WTC11 (cell line): Measurements from ENCODE around the gene OR2AT4. TPM values are rescaled to one million over a fixed set of nuclear protein-coding genes. Genes with fewer than 3 reads are reported as not detected.

Experiments used
- ATAC-seq: fragments of 200-7000 bp; cut with Tn5 transposase; 2 replicates; pipeline ENCODE4 v1.10.0; 2021; ENCODE audit warnings: mild to moderate bottlenecking, moderate library complexity
- CTCF ChIA-PET: fragments of 300-600 bp; sonication (Branson Sonifier 250); formaldehyde crosslinking; loops from one replicate; lab custom pipeline; 2021; ENCODE audit warnings: antibody characterized with exemption; lab: Charles Lee
- POLR2A ChIA-PET: fragments of 350-600 bp; sonication (Branson Sonifier 250); formaldehyde crosslinking; loops from one replicate; lab custom pipeline; 2021; ENCODE audit warnings: antibody characterized with exemption; lab: Charles Lee
- DNase-seq: peaks from one replicate; pipeline ENCODE4 v3.0.0; 2021; ENCODE audit warnings: low spot score
- H3K27ac Mint-ChIP-seq: 2 replicates; pipeline ENCODE4 v1.8.0; 2021; ENCODE audit warnings: mixed read lengths
- H3K27me3 Mint-ChIP-seq: 2 replicates; pipeline ENCODE4 v1.8.0; 2021; ENCODE audit warnings: low read depth, mild to moderate bottlenecking, moderate library complexity, mixed read lengths
- H3K36me3 Mint-ChIP-seq: 2 replicates; pipeline ENCODE4 v1.8.0; 2021; ENCODE audit warnings: mixed read lengths
- H3K4me1 Mint-ChIP-seq: 2 replicates; pipeline ENCODE4 v1.8.0; 2022; ENCODE audit warnings: mixed read lengths
- H3K4me3 Mint-ChIP-seq: 2 replicates; pipeline ENCODE4 v1.8.0; 2021; ENCODE audit warnings: mild to moderate bottlenecking, moderate library complexity, mixed read lengths
- H3K9me3 Mint-ChIP-seq: 2 replicates; pipeline ENCODE4 v1.8.0; 2021; ENCODE audit warnings: mixed read lengths
- ATF1 ChIP-seq: sonication (generic); formaldehyde crosslinking; IDR thresholded peaks from 2 replicates; pipeline ENCODE4 v1.8.1; 2023; ENCODE audit warnings: mild to moderate bottlenecking, moderate library complexity, missing genetic modification reagents
- ELF4 ChIP-seq: sonication (generic); formaldehyde crosslinking; IDR thresholded peaks from 2 replicates; pipeline ENCODE4 v1.8.1; 2022; ENCODE audit warnings: low read depth, mild to moderate bottlenecking, moderate library complexity, missing genetic modification reagents
- GABPB1 ChIP-seq: sonication (generic); formaldehyde crosslinking; IDR thresholded peaks from 2 replicates; pipeline ENCODE4 v1.8.1; 2023; ENCODE audit warnings: mild to moderate bottlenecking, missing genetic modification reagents
- JUN ChIP-seq: sonication (generic); formaldehyde crosslinking; IDR thresholded peaks from 2 replicates; pipeline ENCODE4 v1.8.0; 2023; ENCODE audit warnings: mild to moderate bottlenecking, missing genetic modification reagents
- NFATC4 ChIP-seq: fragments of 250-450 bp; sonication (Bioruptor Pico); IDR thresholded peaks from 2 replicates; pipeline ENCODE4 v1.9.0; 2021; ENCODE audit warnings: mild to moderate bottlenecking
- RORB ChIP-seq: fragments of 250-450 bp; sonication (Bioruptor Pico); IDR thresholded peaks from 2 replicates; pipeline ENCODE4 v1.9.0; 2021; ENCODE audit warnings: mild to moderate bottlenecking
- SP1 ChIP-seq: sonication (generic); formaldehyde crosslinking; conservative IDR thresholded peaks from 2 replicates; pipeline ENCODE4 v1.8.1; 2022; ENCODE audit warnings: missing genetic modification reagents
- TCF7 ChIP-seq: sonication (generic); formaldehyde crosslinking; IDR thresholded peaks from 2 replicates; pipeline ENCODE4 v1.8.0; 2022; ENCODE audit warnings: mild to moderate bottlenecking, low read depth, missing genetic modification reagents, moderate library complexity
- TEAD4 ChIP-seq: sonication (generic); formaldehyde crosslinking; IDR thresholded peaks from 2 replicates; pipeline ENCODE4 v1.8.0; 2022; ENCODE audit warnings: mild to moderate bottlenecking, missing genetic modification reagents
- ZNF263 ChIP-seq: sonication (generic); formaldehyde crosslinking; IDR thresholded peaks from 2 replicates; pipeline ENCODE4 v1.8.1; 2022; ENCODE audit warnings: low read depth, mild to moderate bottlenecking, moderate library complexity, missing genetic modification reagents
- ZNF317 ChIP-seq: sonication (generic); formaldehyde crosslinking; IDR thresholded peaks from 2 replicates; pipeline ENCODE4 v1.8.1; 2023; ENCODE audit warnings: low read depth, mild to moderate bottlenecking, moderate library complexity, missing genetic modification reagents, borderline replicate concordance
- total RNA-seq: library from RNA; stranded (reverse); gene quantifications from 3 replicates; pipeline ENCODE4 v1.2.3, GENCODE V29; 2021
- TF ChIP-seq, protein P1 (sequence below): sonication (generic); formaldehyde crosslinking; IDR thresholded peaks from 2 replicates; pipeline ENCODE4 v1.8.1; 2022; ENCODE audit warnings: mild to moderate bottlenecking, moderate library complexity, missing genetic modification reagents
- TF ChIP-seq, protein P2 (sequence below): sonication (generic); formaldehyde crosslinking; IDR thresholded peaks from 2 replicates; pipeline ENCODE4 v1.8.0; 2022; ENCODE audit warnings: missing genetic modification reagents
- TF ChIP-seq, protein P3 (sequence below): fragments of 250-450 bp; sonication (Bioruptor Pico); conservative IDR thresholded peaks from 2 replicates; pipeline ENCODE4 v1.9.0; 2021; ENCODE audit warnings: mild to moderate bottlenecking
- TF ChIP-seq, protein P4 (sequence below): fragments of 250-450 bp; sonication (Bioruptor Pico); IDR thresholded peaks from 2 replicates; pipeline ENCODE4 v1.9.0; 2021; ENCODE audit warnings: mild to moderate bottlenecking, borderline replicate concordance
- TF ChIP-seq, protein P5 (sequence below): fragments of 250-450 bp; sonication (Bioruptor Pico); IDR thresholded peaks from 2 replicates; pipeline ENCODE4 v2.1.2; 2022; ENCODE audit warnings: mild to moderate bottlenecking, moderate library complexity
- TF ChIP-seq, protein P6 (sequence below): sonication (generic); formaldehyde crosslinking; IDR thresholded peaks from 2 replicates; pipeline ENCODE4 v1.8.0; 2022; ENCODE audit warnings: mild to moderate bottlenecking, missing genetic modification reagents
- TF ChIP-seq, protein P7 (sequence below): sonication (generic); formaldehyde crosslinking; IDR thresholded peaks from 2 replicates; pipeline ENCODE4 v1.8.1; 2023; ENCODE audit warnings: mild to moderate bottlenecking, missing genetic modification reagents, moderate library complexity
- TF ChIP-seq, protein P8 (sequence below): fragments of 250-450 bp; sonication (Bioruptor Pico); IDR thresholded peaks from 2 replicates; pipeline ENCODE4 v1.9.0; 2021; ENCODE audit warnings: mild to moderate bottlenecking

OR2AT4 gene
- total RNA-seq, 1 experiment from 2014 or later = not detected

DNA sequence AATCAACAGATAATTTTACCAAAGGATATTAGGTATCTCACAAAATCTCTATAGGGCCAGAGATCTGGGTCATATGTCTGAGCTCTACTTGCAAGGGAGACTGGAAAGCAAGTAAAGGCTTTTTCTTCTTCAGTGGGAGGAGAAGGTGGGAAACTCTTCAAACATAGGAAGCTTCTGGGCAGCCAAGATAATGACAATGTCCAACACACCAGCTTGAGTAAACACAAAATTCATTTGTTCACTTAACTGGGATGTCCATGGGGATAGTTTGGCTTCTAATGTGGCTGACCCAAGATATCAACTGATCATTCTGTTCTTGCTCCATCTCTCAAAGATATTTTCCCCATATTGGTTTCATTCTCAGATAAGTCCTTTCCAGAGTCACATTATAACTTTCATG is 37.4 kb downstream of the OR2AT4 start (continued):
- TF ChIP-seq ZNF263 (CRISPR knock-in tag) (no peak), SP1 (no peak), ELF4 (CRISPR knock-in tag) (no peak), TEAD4 (CRISPR knock-in tag) (no peak), NFATC4 (CRISPR knock-in tag) (no peak), JUN (no peak), RORB (CRISPR knock-in tag) (no peak)
- TF ChIP-seq, protein P1, sequence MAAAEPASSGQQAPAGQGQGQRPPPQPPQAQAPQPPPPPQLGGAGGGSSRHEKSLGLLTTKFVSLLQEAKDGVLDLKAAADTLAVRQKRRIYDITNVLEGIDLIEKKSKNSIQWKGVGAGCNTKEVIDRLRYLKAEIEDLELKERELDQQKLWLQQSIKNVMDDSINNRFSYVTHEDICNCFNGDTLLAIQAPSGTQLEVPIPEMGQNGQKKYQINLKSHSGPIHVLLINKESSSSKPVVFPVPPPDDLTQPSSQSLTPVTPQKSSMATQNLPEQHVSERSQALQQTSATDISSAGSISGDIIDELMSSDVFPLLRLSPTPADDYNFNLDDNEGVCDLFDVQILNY (CRISPR knock-in tag) = no peak
- TF ChIP-seq, protein P2, sequence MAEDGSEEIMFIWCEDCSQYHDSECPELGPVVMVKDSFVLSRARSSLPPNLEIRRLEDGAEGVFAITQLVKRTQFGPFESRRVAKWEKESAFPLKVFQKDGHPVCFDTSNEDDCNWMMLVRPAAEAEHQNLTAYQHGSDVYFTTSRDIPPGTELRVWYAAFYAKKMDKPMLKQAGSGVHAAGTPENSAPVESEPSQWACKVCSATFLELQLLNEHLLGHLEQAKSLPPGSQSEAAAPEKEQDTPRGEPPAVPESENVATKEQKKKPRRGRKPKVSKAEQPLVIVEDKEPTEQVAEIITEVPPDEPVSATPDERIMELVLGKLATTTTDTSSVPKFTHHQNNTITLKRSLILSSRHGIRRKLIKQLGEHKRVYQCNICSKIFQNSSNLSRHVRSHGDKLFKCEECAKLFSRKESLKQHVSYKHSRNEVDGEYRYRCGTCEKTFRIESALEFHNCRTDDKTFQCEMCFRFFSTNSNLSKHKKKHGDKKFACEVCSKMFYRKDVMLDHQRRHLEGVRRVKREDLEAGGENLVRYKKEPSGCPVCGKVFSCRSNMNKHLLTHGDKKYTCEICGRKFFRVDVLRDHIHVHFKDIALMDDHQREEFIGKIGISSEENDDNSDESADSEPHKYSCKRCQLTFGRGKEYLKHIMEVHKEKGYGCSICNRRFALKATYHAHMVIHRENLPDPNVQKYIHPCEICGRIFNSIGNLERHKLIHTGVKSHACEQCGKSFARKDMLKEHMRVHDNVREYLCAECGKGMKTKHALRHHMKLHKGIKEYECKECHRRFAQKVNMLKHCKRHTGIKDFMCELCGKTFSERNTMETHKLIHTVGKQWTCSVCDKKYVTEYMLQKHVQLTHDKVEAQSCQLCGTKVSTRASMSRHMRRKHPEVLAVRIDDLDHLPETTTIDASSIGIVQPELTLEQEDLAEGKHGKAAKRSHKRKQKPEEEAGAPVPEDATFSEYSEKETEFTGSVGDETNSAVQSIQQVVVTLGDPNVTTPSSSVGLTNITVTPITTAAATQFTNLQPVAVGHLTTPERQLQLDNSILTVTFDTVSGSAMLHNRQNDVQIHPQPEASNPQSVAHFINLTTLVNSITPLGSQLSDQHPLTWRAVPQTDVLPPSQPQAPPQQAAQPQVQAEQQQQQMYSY (CRISPR knock-in tag) = no peak
- TF ChIP-seq, protein P3, sequence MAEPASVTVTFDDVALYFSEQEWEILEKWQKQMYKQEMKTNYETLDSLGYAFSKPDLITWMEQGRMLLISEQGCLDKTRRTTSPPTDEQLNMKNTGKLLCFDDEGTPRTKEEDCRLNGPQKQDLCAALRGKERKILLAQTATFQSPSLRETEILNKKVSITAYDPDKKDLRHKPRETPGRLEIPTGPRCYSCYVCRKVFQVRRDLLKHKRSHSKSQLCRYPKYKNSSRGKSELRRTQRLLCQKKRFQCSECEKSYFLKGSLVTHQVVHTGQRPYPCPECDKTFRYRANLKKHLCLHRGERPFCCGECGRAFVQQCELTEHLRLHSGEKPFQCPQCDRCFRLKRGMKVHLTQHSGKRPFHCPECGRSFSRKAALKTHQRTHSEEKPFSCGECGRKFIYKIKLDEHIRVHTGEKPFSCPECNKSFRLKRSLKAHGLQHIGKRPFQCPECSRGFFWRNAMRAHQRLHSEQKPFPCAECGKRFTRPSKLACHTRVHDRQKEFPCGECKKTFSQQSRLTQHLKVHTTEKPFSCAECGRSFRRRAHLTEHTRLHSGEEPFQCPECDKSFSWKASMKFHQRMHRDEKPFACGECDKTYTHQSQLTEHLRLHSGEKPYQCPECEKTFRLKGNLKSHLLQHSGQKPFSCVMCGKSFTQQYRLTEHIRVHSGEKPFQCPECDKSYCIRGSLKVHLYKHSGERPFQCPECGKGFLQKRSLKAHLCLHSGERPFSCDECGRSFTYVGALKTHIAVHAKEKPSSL (CRISPR knock-in tag) = no peak

DNA sequence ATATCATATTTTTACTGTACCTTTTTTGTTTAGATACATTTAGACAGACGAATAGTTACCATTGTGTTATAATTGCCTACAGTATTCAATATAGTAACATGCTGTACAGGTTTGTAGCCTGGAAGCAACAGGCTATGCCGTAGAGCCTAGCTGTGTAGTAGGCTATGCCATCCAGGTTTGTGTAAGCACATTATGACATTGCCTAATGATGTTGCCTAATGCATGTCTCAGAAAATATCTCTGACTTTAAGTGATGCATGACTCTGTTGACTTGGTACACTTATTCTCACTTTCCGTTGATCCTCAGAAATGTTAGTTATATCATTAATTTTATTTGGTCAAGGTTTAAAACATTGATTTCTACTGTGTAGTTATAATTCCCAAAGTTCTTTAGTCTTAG is 39.9 kb downstream of the OR2AT4 start:
- H3K4me1 Mint-ChIP-seq = 0 out of 2 replicates have a peak, but pooled peaks cover 4% of the 10 kb centered on the region
- no peak overlapping the region for H3K27ac Mint-ChIP-seq
- ChIA-PET POLR2A (no interaction called here), CTCF (interaction anchor here (1.2 kb wide), 2 partner anchors 34 to 88 kb away, joined by 3 to 5 read pairs; no protein-coding TSS in a partner anchor)
- no peak overlapping the region for H3K4me3 Mint-ChIP-seq
- no peak for DNase-seq
- peaks cover 6% of the 10 kb centered on the region; the same call in 1 of the 2 replicates for H3K36me3 Mint-ChIP-seq
- no peak for ATAC-seq
- peaks cover 21% of the 10 kb centered on the region for H3K9me3 Mint-ChIP-seq
- H3K27me3 Mint-ChIP-seq = no peaks in the 10 kb centered on the region; the same call in 1 of the 2 replicates
- TF ChIP-seq ZNF317 (CRISPR knock-in tag) (no peak), JUN (no peak), GABPB1 (CRISPR knock-in tag) (no peak), TCF7 (CRISPR knock-in tag) (no peak), SP1 (no peak), ATF1 (CRISPR knock-in tag) (no peak)
- TF ChIP-seq, protein P4, sequence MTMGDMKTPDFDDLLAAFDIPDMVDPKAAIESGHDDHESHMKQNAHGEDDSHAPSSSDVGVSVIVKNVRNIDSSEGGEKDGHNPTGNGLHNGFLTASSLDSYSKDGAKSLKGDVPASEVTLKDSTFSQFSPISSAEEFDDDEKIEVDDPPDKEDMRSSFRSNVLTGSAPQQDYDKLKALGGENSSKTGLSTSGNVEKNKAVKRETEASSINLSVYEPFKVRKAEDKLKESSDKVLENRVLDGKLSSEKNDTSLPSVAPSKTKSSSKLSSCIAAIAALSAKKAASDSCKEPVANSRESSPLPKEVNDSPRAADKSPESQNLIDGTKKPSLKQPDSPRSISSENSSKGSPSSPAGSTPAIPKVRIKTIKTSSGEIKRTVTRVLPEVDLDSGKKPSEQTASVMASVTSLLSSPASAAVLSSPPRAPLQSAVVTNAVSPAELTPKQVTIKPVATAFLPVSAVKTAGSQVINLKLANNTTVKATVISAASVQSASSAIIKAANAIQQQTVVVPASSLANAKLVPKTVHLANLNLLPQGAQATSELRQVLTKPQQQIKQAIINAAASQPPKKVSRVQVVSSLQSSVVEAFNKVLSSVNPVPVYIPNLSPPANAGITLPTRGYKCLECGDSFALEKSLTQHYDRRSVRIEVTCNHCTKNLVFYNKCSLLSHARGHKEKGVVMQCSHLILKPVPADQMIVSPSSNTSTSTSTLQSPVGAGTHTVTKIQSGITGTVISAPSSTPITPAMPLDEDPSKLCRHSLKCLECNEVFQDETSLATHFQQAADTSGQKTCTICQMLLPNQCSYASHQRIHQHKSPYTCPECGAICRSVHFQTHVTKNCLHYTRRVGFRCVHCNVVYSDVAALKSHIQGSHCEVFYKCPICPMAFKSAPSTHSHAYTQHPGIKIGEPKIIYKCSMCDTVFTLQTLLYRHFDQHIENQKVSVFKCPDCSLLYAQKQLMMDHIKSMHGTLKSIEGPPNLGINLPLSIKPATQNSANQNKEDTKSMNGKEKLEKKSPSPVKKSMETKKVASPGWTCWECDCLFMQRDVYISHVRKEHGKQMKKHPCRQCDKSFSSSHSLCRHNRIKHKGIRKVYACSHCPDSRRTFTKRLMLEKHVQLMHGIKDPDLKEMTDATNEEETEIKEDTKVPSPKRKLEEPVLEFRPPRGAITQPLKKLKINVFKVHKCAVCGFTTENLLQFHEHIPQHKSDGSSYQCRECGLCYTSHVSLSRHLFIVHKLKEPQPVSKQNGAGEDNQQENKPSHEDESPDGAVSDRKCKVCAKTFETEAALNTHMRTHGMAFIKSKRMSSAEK = no peak
- TF ChIP-seq, protein P5, sequence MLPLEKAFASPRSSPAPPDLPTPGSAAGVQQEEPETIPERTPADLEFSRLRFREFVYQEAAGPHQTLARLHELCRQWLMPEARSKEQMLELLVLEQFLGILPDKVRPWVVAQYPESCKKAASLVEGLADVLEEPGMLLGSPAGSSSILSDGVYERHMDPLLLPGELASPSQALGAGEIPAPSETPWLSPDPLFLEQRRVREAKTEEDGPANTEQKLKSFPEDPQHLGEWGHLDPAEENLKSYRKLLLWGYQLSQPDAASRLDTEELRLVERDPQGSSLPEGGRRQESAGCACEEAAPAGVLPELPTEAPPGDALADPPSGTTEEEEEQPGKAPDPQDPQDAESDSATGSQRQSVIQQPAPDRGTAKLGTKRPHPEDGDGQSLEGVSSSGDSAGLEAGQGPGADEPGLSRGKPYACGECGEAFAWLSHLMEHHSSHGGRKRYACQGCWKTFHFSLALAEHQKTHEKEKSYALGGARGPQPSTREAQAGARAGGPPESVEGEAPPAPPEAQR (CRISPR knock-in tag) = no peak
- TF ChIP-seq, protein P3 (CRISPR knock-in tag) = no peak
- TF ChIP-seq, protein P6, sequence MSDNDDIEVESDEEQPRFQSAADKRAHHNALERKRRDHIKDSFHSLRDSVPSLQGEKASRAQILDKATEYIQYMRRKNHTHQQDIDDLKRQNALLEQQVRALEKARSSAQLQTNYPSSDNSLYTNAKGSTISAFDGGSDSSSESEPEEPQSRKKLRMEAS = no peak
- TF ChIP-seq, protein P7, sequence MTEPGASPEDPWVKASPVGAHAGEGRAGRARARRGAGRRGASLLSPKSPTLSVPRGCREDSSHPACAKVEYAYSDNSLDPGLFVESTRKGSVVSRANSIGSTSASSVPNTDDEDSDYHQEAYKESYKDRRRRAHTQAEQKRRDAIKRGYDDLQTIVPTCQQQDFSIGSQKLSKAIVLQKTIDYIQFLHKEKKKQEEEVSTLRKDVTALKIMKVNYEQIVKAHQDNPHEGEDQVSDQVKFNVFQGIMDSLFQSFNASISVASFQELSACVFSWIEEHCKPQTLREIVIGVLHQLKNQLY (CRISPR knock-in tag) = no peak
- TF ChIP-seq, protein P8, sequence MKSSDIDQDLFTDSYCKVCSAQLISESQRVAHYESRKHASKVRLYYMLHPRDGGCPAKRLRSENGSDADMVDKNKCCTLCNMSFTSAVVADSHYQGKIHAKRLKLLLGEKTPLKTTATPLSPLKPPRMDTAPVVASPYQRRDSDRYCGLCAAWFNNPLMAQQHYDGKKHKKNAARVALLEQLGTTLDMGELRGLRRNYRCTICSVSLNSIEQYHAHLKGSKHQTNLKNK (CRISPR knock-in tag) = no peak
